Measurements from ENCODE around the gene TNFRSF13B.
"Not testable (repeated sequence)": the region's sequence is repeated elsewhere in the genome, so short reads cannot be mapped to it uniquely, and the experiment has no call there.

The TNFRSF13B gene

DNA sequence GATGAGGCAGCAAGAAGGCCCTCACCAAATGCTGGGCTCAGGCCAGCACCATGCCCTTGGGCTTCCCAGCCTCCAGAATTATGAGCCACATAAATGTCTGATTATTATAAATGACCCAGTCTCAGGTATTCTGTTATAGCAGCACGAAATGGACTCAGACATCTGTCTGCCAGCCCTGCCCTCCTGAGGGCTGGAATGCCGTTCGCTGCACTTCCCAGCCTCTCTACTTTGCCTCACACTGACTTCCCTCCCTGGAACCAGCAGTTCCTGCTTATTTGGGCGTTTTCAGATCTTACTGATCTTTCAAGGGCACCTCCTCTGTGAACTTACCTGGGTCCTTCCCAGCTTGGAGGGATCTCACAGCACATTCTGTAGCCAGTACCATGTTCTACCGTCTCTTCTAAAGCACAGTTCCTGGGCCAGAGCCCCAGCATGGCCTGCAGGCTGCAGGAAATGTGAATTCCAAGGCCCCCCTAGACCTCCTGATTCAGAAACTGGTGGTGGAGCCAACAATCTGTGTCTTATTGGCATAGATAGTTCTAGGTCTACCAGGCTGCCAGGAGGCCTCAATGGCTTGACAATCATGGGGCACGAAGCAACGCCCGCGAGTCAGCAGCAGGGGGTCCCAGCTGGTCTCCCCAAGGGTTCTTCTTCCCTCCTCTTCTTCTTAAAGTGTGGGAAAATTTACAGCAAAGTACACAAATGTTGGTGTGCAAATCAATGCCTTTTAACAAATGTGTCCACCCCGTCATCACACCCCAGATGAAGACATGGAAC lies 36.9 kb upstream of the TNFRSF13B start:
- in situ Hi-C loops (cut with HindIII; ENCODE audit: low pct_ligation_motif_present, low pct_unique_long_range_greater_than_20kb, low sequenced_read_pairs); DNase-seq: not testable (repeated sequence)

DNA sequence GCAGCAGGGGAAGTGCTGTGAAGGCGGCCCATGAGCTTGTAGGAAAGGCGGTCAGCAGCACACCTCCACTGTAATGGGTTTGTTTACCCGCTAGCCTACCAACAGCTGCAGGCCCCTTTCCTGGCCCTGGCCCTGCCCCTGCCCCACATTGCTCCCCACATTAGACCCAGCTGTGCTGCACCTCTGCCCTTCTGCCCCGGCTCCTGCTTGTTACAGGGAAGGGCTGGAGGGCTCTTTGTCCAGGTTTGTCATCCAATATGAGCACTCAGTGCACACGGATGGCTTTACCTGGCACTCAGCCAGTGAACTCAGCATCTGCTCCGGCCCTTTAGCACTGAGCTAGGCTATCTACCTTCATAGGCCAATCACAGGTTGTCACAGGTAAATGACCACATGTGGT lies 36.0 kb upstream of the TNFRSF13B start:
- DNase-seq; in situ Hi-C loops (cut with HindIII; ENCODE audit: low pct_ligation_motif_present, low pct_unique_long_range_greater_than_20kb, low sequenced_read_pairs): not testable (repeated sequence)

DNA sequence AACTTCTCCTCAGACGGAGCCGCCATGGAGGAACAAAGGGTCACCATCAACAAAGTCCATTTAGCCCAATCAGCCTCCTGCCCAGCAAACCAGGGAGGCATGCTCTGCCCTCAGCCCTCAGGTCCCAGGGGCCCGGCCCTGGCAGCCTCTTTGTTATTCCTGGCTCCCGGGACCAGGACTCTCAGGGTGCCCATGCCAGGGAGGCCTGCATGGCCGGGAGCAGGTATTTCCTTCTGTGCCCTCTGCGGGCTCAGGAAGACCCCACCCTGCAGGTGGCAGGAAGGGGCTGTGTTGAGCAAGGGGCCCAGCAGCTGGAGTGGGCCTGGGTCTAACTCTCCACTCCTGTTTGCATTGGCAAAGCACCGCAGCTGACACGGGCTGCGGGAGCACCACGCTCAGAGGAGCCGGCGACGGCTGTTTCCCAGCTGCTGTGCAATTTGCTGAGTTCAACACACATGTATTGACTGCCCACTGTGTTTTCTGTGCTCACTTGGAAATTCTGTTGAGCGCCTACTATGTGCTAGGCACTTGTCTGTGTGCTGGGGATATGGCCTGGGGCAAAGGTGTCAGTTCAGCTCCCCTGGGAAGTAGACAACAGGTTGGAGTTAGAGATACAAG lies 33.2 kb upstream of the TNFRSF13B start:
- DNase-seq: not testable (repeated sequence)

DNA sequence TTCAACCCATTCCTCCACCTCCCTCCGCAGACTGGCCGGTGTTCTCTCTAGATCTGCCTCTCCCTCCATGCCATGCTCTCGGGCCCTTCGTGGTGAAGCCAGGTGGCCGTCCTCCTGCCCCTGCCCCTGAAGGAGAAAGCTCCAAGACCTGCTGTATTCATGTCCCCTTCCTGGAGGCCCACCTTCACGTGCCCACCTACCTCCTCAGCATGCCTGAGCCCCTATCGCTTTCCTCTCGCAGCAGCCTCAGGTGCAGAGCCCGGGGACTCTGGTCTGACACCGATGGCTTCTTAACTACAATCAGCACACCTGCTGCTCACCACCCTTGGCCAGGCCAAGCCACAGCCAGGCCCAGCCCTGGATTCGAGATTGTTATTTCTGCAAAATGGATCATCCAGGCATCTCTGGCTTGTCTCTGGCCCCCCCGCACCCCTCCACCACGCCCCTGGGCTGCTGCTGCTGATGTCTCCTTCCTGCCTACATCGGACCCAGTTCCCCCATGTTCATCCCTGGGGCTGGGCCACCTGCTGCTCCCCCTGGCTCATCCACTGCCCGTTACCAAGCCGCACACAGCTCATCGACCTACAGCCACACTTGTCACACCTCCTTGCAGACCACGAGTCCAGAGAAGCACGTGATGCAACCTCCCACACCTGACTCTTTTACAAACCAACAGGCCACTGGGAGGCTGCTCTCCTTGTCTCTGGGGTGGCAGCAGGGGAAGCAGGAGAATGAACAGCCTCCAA lies 32.5 kb upstream of the TNFRSF13B start:
- DNase-seq: no peak
- in situ Hi-C loops (cut with HindIII; ENCODE audit: low pct_ligation_motif_present, low pct_unique_long_range_greater_than_20kb, low sequenced_read_pairs): no loop called here

More for the DNA sequence above, 33.2 kb upstream of the TNFRSF13B start:
- in situ Hi-C loops (cut with HindIII; ENCODE audit: low pct_ligation_motif_present, low pct_unique_long_range_greater_than_20kb, low sequenced_read_pairs): not testable (repeated sequence)

DNA sequence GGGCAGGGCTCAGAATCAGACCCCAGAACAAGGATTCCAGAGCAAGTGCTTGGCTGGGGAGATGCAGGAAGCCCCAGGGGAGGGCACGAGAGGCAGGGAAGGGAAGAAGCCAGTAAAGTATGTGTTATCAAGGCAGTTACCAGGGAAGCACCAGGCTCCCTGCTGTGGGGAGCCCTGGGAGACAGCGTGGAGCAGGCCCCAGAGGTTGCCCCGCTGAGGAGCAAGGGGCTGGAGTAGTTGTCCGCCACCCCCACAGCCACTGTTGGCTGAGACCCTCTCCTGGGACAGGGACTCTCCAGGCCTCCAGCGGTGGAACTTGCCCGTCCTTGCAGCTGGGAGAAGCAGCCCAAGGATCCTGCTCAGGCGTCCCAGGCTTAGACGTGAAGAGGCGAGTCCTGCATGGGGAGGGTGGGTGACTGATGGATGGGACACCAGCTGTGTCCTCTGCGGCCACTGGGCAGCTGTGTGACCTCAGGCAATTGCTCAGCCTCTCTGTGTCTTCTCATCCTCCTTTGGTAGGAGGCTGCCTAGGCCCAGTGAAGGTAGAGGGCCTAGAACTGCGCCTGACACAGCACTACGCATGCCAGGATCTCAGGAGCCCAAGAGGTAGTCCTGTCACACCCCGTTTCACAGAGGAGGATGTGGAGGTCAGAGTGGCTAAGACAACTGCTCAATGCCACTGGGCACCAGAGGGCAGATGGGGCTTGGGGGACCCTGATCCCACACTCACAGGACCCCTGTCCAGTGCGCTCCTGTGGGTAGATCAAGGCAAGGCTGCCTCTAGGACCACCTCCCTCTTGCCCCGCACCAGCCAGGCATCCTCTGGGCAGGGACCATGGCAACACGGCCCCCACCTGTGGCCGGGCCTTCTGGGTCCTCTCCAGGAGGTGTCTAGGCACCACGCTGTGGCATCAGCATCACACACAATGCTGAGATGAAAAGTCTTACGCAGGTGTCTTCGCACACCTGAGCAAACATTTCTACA lies 31.1 kb upstream of the TNFRSF13B start:
- in situ Hi-C loops (cut with HindIII; ENCODE audit: low pct_ligation_motif_present, low pct_unique_long_range_greater_than_20kb, low sequenced_read_pairs): not testable (repeated sequence)

DNA sequence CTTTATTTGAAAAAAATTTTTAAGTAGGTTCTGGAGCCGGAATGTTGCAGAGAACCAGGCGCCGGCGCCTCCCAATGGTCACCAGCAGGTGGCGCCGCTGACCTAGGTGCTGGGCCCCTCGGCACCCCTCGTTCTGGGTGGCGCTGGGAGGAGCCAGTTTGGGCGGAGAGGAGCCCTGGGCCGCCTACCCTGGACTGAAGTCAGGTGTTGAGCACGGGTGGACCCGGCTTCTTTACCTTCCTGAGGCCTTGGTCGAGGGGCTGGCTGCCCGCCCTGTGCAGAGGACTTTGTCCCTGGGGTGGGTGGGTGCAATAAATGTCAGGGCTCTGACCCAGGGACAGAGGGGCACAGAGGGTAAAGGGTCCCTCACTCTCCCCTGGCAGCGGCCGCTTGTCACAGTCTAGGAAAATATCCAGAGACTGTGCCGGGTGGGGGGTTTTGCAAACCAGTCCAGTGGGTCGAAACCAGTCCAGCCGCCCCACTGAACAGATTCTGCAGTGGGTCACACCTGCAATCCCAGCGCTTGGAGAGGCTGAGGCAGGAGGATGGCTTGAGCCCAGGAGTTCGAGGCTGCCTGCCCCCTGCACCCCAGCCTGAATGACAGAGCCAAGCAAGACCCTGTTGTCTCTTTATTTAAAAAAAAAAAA lies 30.1 kb upstream of the TNFRSF13B start:
- peak; percentile 77 for DNase-seq
- in situ Hi-C loops (cut with HindIII; ENCODE audit: low pct_ligation_motif_present, low pct_unique_long_range_greater_than_20kb, low sequenced_read_pairs): no loop called here

More for the DNA sequence above, 31.1 kb upstream of the TNFRSF13B start:
- not testable (repeated sequence) for DNase-seq

DNA sequence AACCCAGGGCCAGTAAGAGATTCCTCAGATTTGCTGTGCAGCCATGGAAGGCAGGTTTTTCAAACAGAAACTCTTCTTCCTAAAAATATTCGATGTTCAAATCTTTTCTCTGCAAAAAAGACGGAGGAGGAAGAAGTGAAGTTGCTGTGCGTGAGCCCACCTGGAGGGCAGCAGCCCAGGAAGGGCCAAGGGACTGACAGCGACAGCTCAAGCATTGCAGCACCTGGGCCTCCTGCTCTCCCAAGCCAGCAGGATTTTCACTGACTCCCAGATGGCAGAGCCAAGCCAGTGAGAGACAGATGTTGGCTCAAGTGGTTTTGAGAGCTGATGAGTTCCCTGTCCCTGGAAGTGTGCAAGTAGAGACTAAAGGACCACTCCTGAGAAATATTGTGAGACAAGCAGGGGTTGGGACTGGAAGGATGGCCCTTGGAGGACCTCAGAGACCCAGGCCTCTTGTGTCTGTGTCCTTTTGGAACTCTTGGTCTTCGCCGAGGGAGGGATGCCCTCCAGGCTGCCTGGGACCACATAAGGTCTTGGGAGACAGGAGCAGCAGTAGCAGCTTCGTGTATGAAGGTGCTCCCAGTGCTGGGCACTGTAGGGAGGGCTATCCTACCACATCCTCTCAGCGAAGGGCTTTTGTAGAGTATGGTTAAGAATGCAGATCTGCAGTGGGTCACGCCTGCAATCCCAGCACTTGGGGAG lies 29.3 kb upstream of the TNFRSF13B start:
- in situ Hi-C loops (cut with HindIII; ENCODE audit: low pct_ligation_motif_present, low pct_unique_long_range_greater_than_20kb, low sequenced_read_pairs): no loop called here

DNA sequence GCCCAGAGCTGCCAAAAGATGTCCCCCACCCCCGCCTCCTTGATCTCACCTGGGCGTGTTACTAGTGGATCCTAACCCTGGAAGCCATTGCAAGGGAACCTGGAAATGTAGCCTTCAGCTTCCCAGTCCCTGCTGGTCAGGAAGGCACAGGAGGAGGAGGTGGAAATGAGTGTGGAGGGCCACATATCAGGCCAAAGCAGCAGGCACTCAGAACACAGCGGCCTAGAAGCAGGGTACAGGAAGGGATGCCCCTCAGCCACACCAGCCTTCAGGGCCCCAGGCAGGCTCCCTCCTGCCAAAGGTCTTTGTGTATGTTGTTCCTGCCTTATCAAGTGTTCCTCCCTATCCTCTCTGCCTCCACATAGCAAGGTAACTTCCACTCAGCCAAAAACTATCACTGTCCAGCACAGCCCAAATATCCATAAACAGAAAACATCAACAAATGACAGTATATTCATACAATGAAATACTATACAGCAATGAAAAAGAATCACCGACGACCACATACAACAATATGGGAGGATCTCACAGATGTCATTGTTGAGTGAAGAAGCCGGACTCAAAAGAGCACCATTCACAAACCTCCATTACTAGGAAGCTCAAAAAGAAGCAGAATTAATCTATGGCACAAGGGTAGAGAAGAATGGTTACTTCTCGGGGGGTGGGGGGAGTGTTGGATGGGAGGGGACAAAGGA lies 28.2 kb upstream of the TNFRSF13B start:
- in situ Hi-C loops (cut with HindIII; ENCODE audit: low pct_ligation_motif_present, low pct_unique_long_range_greater_than_20kb, low sequenced_read_pairs): no loop called here
- no peak for DNase-seq

More for the DNA sequence above, 29.3 kb upstream of the TNFRSF13B start:
- no peak for DNase-seq

DNA sequence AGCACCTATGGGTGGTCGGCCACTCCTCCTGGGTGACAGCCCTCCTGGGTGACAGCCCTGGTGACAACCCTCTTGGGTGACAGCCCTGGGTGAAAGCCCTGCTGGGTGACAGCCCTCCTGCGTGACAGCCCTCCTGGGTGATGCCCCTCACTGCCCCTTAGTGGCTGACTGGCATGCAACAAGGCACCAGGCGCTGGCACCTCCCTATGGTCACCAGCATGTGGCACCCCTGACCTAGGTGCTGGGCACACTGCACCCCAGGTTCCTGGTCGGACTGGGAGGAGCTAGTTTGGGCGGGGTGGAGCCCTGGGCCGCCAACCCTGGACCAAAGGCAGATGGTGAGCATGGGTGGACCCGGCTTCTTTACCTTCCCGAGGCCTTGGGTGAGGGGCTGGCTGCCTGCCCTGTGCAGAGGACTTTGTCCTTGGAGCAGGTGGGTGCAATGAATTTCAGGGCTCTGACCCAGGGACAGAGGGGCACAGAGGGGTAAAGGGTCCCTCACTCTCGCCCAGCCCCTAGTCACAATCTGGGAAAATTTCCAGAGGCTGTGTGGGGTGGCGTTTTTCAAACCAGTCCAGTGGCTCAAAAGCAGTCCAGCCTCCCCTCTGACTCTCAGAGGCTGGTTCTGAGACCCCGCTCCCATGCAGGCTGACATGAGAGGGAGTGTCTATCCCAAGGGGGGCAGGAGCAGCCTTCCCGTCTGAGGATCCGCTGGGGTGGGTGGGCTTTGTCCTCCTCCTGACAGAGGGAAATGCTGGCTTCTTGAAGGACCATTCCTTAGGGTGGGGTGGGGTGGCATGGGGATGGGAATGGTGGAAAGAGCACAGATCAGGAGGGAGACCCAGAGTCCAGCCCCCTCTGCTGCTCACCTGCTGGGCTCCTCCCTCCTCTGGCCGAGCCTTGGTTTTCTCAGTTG lies 25.9 kb upstream of the TNFRSF13B start:
- no peak for DNase-seq
- in situ Hi-C loops (cut with HindIII; ENCODE audit: low pct_ligation_motif_present, low pct_unique_long_range_greater_than_20kb, low sequenced_read_pairs): no loop called here

DNA sequence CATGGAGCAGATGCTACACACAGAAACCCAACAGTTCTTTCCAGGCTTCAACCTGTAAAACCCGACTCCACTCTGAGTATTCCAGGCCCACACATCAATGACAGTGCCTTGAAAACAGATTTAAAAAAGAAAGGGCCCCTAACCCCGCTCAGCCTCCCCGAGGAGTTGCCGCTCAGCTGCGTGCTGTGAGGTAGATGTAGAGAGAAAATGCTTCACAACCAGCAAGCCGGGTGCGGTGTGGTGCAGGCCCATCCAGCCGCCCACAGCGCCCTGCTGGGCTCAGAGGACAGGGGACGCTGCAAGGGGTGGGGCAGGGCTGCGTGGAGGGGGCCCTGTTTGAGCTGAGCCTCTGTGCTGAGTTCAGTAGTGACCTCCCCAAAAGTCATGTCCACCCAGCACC lies 24.8 kb upstream of the TNFRSF13B start:
- in situ Hi-C loops (cut with HindIII; ENCODE audit: low pct_ligation_motif_present, low pct_unique_long_range_greater_than_20kb, low sequenced_read_pairs); DNase-seq: not testable (repeated sequence)

DNA sequence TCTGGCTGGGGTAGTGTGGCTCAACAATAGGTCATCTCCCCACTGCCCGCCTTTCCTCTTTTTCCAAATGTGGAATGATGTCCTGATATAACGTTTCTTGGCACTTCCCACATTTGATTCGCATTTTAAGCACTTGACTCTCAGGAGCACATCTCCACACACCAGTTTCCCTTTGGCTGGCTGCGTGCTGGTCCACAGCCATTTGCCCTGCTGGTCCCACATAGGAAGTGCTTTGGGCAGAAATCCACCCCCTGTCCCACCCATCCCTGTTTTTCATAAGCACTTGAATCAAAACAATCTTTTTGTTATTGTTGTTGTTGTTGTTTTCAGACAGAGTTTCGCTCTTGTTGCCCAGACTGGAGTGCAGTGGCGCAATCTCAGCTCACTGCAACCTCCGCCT lies 24.0 kb upstream of the TNFRSF13B start:
- in situ Hi-C loops (cut with HindIII; ENCODE audit: low pct_ligation_motif_present, low pct_unique_long_range_greater_than_20kb, low sequenced_read_pairs): no loop called here
- DNase-seq: no peak

DNA sequence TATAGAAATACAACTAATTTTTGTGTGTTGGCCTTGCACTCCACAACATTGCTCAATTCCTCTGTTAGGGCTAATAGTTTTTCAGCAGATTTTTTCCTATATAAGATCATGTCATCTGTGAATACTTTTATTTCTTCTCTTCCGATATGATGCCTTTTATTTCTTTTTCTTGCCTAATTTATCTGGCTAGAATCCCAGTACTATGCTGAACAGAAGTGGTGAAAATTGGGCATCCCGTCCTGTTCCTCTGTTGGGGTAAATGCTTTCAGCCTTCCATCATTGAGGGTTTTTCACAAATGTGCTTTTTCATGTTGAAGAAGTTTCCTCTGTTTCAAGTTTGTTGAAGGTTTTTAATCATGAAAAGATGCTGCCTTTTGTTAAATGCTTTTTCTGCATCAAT lies 22.7 kb upstream of the TNFRSF13B start:
- in situ Hi-C loops (cut with HindIII; ENCODE audit: low pct_ligation_motif_present, low pct_unique_long_range_greater_than_20kb, low sequenced_read_pairs): no loop called here
- DNase-seq: no peak

DNA sequence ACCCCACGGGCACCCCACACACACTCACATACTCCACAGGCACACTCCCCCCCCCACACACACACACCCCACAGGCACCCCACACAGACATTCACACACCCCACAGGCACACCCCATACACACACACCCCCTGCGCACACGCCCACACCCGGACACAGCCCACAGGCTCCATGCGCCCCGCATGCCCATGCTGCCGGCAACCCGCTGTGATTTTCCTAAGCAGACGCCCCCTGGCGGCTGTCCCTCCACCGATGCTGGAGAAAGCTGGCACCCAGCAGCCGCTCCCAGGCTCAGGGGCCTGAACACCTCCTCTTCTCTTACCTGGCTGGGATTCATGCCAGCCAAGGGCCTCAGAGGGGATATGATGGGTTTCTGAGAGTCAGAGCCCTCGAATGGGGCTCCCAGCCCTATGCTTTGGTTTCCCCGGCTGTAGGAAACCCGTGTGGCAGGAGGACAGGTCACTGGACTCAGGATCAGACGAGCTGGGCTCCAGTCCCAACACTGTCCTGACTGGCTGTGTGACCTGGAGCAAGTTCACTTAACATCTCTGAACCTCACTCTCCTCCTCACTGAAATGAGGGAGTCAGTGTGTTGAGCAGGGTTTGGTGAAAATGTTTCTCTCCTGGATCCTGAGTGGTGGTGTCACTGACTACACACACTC lies 19.6 kb upstream of the TNFRSF13B start:
- peak; percentile 80 for DNase-seq
- in situ Hi-C loops (cut with HindIII; ENCODE audit: low pct_ligation_motif_present, low pct_unique_long_range_greater_than_20kb, low sequenced_read_pairs): no loop called here

DNA sequence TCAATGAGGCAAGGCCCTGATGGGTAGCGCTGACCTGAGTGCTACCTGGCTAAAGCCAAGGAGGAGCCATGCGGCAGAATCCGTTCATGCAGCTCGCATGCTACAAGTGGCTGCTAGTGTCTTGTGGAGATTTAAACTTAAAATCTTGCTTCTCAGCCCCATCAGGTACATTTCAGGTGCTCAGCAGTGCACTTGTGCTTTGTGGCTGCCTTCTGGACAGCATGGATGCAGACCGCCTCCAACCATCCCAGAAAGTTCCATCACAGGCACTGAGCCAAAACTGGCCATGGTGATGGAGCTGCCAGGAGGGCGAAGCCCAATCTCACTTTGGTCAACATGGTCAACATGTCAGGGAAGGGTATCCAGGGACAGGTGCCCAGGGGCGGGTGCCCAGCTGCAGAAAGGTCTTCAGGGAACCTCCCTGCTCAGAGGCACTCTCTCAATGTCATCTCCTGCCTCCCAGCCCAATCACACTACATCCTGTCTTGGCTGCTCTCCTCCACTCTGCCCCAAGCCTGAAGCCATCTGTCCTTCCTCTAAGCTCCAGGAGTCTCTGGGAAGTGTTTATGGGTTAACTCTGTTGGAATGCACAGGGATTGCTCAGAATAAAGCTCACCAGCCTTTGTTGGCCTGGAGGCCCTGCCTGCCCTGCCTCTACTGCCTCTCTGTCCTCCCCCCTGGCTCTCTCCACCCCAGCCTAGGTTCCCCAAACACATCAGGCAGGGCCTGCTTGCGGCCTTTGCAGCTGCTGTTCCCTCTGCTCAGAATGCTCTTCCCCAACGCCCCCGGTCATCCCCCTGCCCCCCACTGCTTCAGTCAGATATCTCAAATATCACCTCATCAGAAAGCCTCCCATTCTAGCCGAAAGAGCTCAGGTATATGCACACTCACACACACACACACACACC lies 18.3 kb upstream of the TNFRSF13B start:
- in situ Hi-C loops (cut with HindIII; ENCODE audit: low pct_ligation_motif_present, low pct_unique_long_range_greater_than_20kb, low sequenced_read_pairs): no loop called here
- no peak for DNase-seq

Measured in ACHN (cell line).